Stomach (tissue), 4 donors: ENCODE measurements around the gene SLC6A11.

Experiments
- CTCF ChIP-seq, 7 experiments: fragments of 450-650 bp in 4 of 7; fragments of 200-600 bp in 3 of 7; sonication (generic) in 3 of 7; IDR thresholded peaks; one replicate each; pipeline ENCODE4 v1.5.1; 2016 to 2019; ENCODE audit warnings: antibody characterized with exemption in 7 of 7, control low read depth in 2 of 7, mild to moderate bottlenecking in 1 of 7
- POLR2A ChIP-seq, 4 donors: fragments of 450-650 bp; IDR thresholded peaks; one replicate each; pipeline ENCODE4 v1.6.1; 2016; ENCODE audit warnings: antibody characterized with exemption in 4 of 4, control low read depth in 2 of 4, mild to moderate bottlenecking in 1 of 4, moderate library complexity in 1 of 4

GRCh38 chr3:10982782-10983181, 166.8 kb downstream of the SLC6A11 start:
- no peak for TF ChIP-seq CTCF (IDR thresholded peaks at IDR 0.05)
- TF ChIP-seq POLR2A (IDR thresholded peaks at IDR 0.05) = no peak
